Fibroblast of lung (primary cell): Measurements from ENCODE around the gene TACC2. TPM values are rescaled to one million over a fixed set of nuclear protein-coding genes. Genes with fewer than 3 reads are reported as not detected.

Source experiments
- DNase-seq, 2 donors: peaks; one replicate each; pipeline versions ENCODE4 v3.0.0 to v3.0.0-alpha.2; 2010; ENCODE audit warnings: low read depth in 2 of 2
- H2AFZ ChIP-seq: 2 replicates; pipeline ENCODE4 v1.5.1; 2012; ENCODE audit warnings: low read length, control low read depth, inconsistent platforms
- H3K27ac ChIP-seq: 2 replicates; pipeline ENCODE4 v1.5.1; 2011; ENCODE audit warnings: low read length, control low read depth; ENCODE audit not compliant: insufficient read depth
- H3K27me3 ChIP-seq: 2 replicates; pipeline ENCODE4 v1.5.1; 2011; ENCODE audit warnings: mild to moderate bottlenecking, low read length; ENCODE audit not compliant: control insufficient read depth, insufficient read depth
- H3K36me3 ChIP-seq: 2 replicates; pipeline ENCODE4 v1.5.1; 2011; ENCODE audit warnings: low read length; ENCODE audit not compliant: control insufficient read depth, insufficient read depth
- H3K4me1 ChIP-seq: 2 replicates; pipeline ENCODE4 v1.5.1; 2011; ENCODE audit warnings: low read length; ENCODE audit not compliant: control insufficient read depth, insufficient read depth; ENCODE audit errors: extremely low read depth
- H3K4me2 ChIP-seq: 2 replicates; pipeline ENCODE4 v1.5.1; 2011; ENCODE audit warnings: low read length, control low read depth; ENCODE audit not compliant: insufficient read depth; ENCODE audit errors: extremely low read depth
- H3K4me3 ChIP-seq, 4 experiments: fragments of 200-600 bp in 1 of 4; sonication (generic) in 1 of 4; replicated peaks in 1 of 4; 2 replicates each; pipeline ENCODE4 v1.5.1; 2011 to 2016; ENCODE audit warnings: low read length in 4 of 4, low read depth in 3 of 4, mild to moderate bottlenecking in 3 of 4, control low read depth in 2 of 4, inconsistent platforms in 1 of 4, mixed read lengths in 1 of 4; ENCODE audit not compliant: insufficient read depth in 1 of 4; ENCODE audit errors: control extremely low read depth in 1 of 4
- H3K79me2 ChIP-seq: 2 replicates; pipeline ENCODE4 v1.5.1; 2012; ENCODE audit warnings: mild to moderate bottlenecking, low read length, inconsistent platforms; ENCODE audit not compliant: control insufficient read depth, insufficient read depth
- H3K9ac ChIP-seq: 2 replicates; pipeline ENCODE4 v1.5.1; 2011; ENCODE audit warnings: mild to moderate bottlenecking, low read length, control low read depth; ENCODE audit not compliant: insufficient read depth
- H3K9me3 ChIP-seq: 2 replicates; pipeline ENCODE4 v1.5.1; 2012; ENCODE audit warnings: low read depth, low read length; ENCODE audit not compliant: control insufficient read depth, insufficient read depth
- H4K20me1 ChIP-seq: 2 replicates; pipeline ENCODE4 v1.5.1; 2011; ENCODE audit warnings: low read length; ENCODE audit not compliant: control insufficient read depth, insufficient read depth; ENCODE audit errors: extremely low read depth
- EZH2 ChIP-seq: IDR thresholded peaks from 2 replicates; pipeline ENCODE4 v1.5.1; 2012; ENCODE audit warnings: low read length, control low read depth, mild to moderate bottlenecking; ENCODE audit errors: missing control alignments
- polyA plus RNA-seq, 2 donors: library from polyadenylated mRNA; depleted of rRNA in 1 of 2; stranded (reverse) in 1 of 2; unstranded in 1 of 2; fragments of >200 nt; gene quantifications; 2 replicates each; pipeline ENCODE4 v1.2.1, GENCODE V29; 2011 to 2012; ENCODE audit warnings: missing spikeins in 1 of 2
- total RNA-seq: library from RNA; depleted of rRNA; stranded (reverse); fragments of >200 nt; gene quantifications from 2 replicates; pipeline ENCODE4 v1.2.1, GENCODE V29; 2014
- TF ChIP-seq, protein P1 (sequence below), 2 donors: IDR thresholded peaks in 1 of 2; conservative IDR thresholded peaks in 1 of 2; 1 replicate in 1 of 2; 2 replicates in 1 of 2; pipeline ENCODE4 v1.5.1; 2011 to 2012; ENCODE audit warnings: low read length in 2 of 2, control low read depth in 1 of 2, inconsistent platforms in 1 of 2, low read depth in 1 of 2, mild to moderate bottlenecking in 1 of 2

The TACC2 gene
- total and polyA plus RNA-seq, 2 donors (not counting 1 experiment from before 2014, with no cell fraction given), result 7.6 to 13.0 TPM

DNA sequence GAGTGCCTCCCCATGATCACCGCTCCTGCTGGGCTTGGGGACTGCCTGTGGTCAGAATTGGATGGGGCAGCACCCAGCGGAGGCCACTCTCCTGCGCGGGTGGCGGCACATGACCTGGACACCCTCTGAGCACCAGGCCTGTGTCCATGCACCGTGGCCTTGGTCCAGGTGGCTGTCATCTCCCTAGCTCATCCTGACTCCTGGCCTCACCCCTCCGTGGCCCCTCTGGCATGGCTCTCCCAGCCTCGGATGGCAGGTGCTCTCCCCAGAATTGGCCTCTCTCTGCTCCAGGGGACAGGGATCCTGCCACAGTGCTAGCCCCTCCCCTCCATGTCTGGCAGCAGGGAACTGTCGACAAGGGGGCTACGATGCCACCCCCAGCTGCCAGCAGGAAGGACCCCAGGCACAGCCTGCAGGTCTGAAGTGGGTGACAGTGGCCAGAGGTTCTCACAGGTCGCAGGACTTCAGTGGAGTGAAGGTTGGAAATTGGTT lies 244.9 kb downstream of the TACC2 start:
- Histone ChIP-seq H3K4me3 (no peak overlapping the region), H3K9me3 (no peaks in the 10 kb centered on the region), H3K4me2 (no peak overlapping the region), H2AFZ (no peak overlapping the region), H3K4me1 (no peaks in the 10 kb centered on the region), H3K27ac (no peak overlapping the region), H3K9ac (no peak overlapping the region), H3K79me2 (no peaks in the 10 kb centered on the region), H4K20me1 (no peaks in the 10 kb centered on the region), H3K27me3 (no peaks in the 10 kb centered on the region), H3K36me3 (peaks cover 6% of the 10 kb centered on the region)
- DNase-seq, result no peak
- TF ChIP-seq EZH2, result no peak
- TF ChIP-seq, protein P1, sequence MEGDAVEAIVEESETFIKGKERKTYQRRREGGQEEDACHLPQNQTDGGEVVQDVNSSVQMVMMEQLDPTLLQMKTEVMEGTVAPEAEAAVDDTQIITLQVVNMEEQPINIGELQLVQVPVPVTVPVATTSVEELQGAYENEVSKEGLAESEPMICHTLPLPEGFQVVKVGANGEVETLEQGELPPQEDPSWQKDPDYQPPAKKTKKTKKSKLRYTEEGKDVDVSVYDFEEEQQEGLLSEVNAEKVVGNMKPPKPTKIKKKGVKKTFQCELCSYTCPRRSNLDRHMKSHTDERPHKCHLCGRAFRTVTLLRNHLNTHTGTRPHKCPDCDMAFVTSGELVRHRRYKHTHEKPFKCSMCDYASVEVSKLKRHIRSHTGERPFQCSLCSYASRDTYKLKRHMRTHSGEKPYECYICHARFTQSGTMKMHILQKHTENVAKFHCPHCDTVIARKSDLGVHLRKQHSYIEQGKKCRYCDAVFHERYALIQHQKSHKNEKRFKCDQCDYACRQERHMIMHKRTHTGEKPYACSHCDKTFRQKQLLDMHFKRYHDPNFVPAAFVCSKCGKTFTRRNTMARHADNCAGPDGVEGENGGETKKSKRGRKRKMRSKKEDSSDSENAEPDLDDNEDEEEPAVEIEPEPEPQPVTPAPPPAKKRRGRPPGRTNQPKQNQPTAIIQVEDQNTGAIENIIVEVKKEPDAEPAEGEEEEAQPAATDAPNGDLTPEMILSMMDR (conservative IDR thresholded peaks at IDR 0.05 in 1 of 2, IDR thresholded peaks at IDR 0.05 in 1 of 2; ENCODE audit: low read depth in 1 of 2, low read length in 2 of 2), result no peak

DNA sequence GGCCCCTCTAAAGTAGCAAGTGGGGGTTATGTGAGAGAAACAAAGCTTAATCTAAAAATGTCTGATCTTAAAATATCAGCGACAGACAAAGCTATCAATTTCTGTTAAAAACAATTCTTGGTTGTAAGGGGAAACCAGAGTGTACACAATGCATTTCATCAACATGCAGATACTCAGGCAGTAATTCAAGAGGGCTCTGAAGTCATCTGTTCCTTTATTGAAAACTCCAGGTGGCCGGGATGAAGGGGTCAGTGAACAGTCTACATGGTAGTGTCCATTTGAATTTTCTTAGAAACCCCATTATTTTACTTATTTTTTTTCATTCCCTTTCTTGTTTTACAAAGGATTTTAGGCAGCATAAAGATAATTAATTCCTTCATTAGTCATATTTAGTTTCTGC lies 245.5 kb downstream of the TACC2 start:
- Histone ChIP-seq H3K4me2 (no peak overlapping the region), H2AFZ (no peak overlapping the region), H3K36me3 (peaks cover 6% of the 10 kb centered on the region), H3K79me2 (no peaks in the 10 kb centered on the region), H4K20me1 (no peaks in the 10 kb centered on the region), H3K27me3 (no peaks in the 10 kb centered on the region), H3K9ac (no peak overlapping the region), H3K27ac (no peak overlapping the region), H3K4me1 (no peaks in the 10 kb centered on the region), H3K4me3 (no peak overlapping the region), H3K9me3 (no peaks in the 10 kb centered on the region)
- TF ChIP-seq, protein P1 (conservative IDR thresholded peaks at IDR 0.05 in 1 of 2, IDR thresholded peaks at IDR 0.05 in 1 of 2; ENCODE audit: low read depth in 1 of 2, low read length in 2 of 2), result no peak
- no peak for TF ChIP-seq EZH2
- peak in 1 of 2 donors; percentile 13 for DNase-seq

DNA sequence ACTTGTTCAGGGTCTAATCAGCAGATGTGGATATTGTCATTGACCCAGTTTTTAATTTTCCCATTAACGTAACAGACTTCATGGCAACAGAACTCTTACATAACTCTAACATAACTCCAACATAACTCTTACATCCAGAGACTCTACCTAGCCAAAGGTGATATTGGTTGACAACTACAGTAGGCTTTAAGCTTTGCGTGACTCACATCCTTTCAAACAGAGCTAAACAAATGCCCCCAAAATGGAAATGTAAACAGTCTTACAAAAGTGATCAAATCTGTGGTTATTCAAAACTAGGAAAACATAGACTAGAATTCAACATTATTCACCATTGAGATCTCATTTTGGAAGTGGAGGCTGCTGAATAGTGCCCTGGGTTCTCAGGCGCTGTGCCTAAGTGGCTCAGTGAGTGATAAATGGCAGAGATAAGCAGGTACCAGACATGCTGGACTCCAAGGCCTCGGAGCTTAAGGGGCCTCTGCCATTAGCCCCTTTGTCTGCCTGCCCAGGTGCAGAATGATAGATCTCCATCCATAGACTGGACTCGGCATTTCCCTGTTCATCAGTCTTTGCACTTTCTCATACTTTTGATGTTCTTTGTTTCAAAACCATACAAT lies 247.8 kb downstream of the TACC2 start:
- no peak overlapping the region for H2AFZ ChIP-seq
- TF ChIP-seq, protein P1 (conservative IDR thresholded peaks at IDR 0.05 in 1 of 2, IDR thresholded peaks at IDR 0.05 in 1 of 2; ENCODE audit: low read depth in 1 of 2, low read length in 2 of 2), result no peak
- no peak for TF ChIP-seq EZH2
- no peak overlapping the region for H3K4me3 ChIP-seq
- DNase-seq, result no peak
- H3K27me3 ChIP-seq, result no peaks in the 10 kb centered on the region
- H3K36me3 ChIP-seq, result peaks cover 3% of the 10 kb centered on the region
- H3K4me2 ChIP-seq, result no peak overlapping the region
- no peaks in the 10 kb centered on the region for H3K4me1 ChIP-seq
- no peaks in the 10 kb centered on the region for H3K79me2 ChIP-seq
- no peaks in the 10 kb centered on the region for H3K9me3 ChIP-seq
- no peak overlapping the region for H3K9ac ChIP-seq
- no peaks in the 10 kb centered on the region for H4K20me1 ChIP-seq
- H3K27ac ChIP-seq, result no peak overlapping the region
